ENCODE data around the gene ERGIC3.
A peak's percentile ranks its signal among the peaks of the same experiment; 100 is the strongest.

The ERGIC3 gene

GRCh38 chr20:35568645-35569044, 26.8 kb downstream of the ERGIC3 start:
- H3K4me3 ChIP-seq (replicated peaks; ENCODE audit: low read depth, low read length), result no peak overlapping the region
- TF ChIP-seq CTCF (IDR thresholded peaks at IDR 0.05; ENCODE audit: low read length, missing control alignments), result peak; percentile 27
- no peak for DNase-seq (ENCODE audit: low read depth)

DNA sequence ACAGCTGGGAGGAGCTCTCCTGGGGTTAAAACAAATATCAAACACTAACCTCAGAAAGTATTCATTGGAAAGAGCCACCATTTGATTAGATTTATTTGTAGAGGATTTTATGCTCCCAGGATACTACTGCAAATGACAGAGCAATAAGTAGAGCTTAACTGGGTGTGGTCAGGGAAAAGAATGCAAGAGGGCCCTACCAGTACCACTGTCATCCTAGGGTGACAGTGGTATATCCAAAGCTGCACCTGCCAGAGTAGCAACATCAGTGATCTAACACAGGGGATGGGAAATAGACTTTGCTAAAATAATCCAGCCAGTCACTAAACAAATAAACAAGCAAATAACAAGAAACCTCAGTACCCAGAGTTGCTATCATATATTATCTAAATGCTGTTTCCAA, 29.7 kb downstream of the ERGIC3 start:
- no peak for DNase-seq (ENCODE audit: low read depth)
- no peak for TF ChIP-seq CTCF (IDR thresholded peaks at IDR 0.05; ENCODE audit: low read length, missing control alignments)
- H3K4me3 ChIP-seq (replicated peaks; ENCODE audit: low read depth, low read length), result no peak overlapping the region

DNA sequence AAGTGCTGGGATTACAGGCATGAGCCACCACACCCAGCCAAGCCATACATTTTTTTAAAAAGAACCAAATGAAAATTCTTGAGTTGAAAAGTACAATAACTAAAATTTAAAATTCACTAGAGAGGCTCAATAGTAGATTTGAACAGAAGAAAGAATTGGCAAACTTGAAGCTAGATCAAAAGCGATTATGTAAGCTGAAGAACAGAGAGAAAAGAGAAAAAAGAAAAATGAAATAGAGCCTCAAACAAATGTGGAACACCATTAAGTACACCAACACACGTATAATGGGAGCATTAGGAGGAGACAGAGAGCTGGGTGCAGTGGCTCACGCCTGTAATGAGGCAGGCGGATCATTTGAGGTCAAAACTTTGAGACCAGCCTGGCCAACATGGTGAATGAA, 31.0 kb downstream of the ERGIC3 start:
- peak; percentile 12 for DNase-seq (ENCODE audit: low read depth)
- no peak for TF ChIP-seq CTCF (IDR thresholded peaks at IDR 0.05; ENCODE audit: low read length, missing control alignments)
- H3K4me3 ChIP-seq (replicated peaks; ENCODE audit: low read depth, low read length), result no peak overlapping the region

DNA sequence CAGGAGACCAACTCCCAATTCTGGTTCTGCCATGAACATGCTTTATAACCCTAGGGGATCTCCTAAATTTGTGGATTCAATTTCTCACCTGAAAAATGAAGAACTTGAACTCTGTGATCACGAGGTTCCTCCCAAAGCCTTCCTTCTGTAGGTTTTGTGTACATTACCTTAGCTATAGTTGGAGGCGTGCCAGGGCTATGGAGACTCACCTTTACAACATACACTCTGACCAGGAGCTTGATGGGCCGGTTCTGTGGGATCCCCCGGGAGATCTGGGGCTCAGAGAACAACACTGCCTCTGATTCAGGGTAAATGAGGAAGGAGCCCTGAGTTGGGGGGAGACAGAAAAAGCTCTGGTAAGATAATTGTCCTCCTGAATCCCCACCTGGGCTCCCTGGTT, 34.1 kb downstream of the ERGIC3 start:
- no peak for DNase-seq (ENCODE audit: low read depth)
- TF ChIP-seq CTCF (IDR thresholded peaks at IDR 0.05; ENCODE audit: low read length, missing control alignments), result no peak
- no peak overlapping the region for H3K4me3 ChIP-seq (replicated peaks; ENCODE audit: low read depth, low read length)

GRCh38 chr20:35576816-35577215, 34.9 kb downstream of the ERGIC3 start:
- no peak overlapping the region for H3K4me3 ChIP-seq (replicated peaks; ENCODE audit: low read depth, low read length)
- no peak for DNase-seq (ENCODE audit: low read depth)
- TF ChIP-seq CTCF (IDR thresholded peaks at IDR 0.05; ENCODE audit: low read length, missing control alignments), result no peak

GRCh38 chr20:35578469-35578868, 36.6 kb downstream of the ERGIC3 start:
- no peak for TF ChIP-seq CTCF (IDR thresholded peaks at IDR 0.05; ENCODE audit: low read length, missing control alignments)
- H3K4me3 ChIP-seq (replicated peaks; ENCODE audit: low read depth, low read length), result no peak overlapping the region
- DNase-seq (ENCODE audit: low read depth), result no peak

DNA sequence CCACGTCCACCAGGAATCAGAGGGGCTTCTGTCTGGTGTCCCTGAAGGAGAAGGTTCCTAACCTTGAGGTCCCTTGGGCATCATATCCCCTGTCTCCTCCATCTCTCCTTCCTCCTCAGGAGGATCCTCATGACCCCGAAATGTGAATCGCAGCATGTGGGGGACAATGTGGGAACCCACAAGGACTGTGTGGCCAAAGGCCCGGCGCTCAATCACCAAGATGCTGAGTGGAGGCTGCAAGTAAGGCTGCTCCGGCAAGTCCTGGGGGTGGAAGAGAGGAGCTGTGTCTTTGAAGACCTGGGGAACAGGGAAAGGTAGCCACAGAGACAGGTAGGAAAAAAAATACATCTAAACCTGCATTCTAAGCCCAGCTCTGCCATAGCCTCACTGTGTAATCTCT, 37.3 kb downstream of the ERGIC3 start:
- no peak for DNase-seq (ENCODE audit: low read depth)
- TF ChIP-seq CTCF (IDR thresholded peaks at IDR 0.05; ENCODE audit: low read length, missing control alignments), result no peak
- H3K4me3 ChIP-seq (replicated peaks; ENCODE audit: low read depth, low read length), result no peak overlapping the region

Measured in fibroblast of pulmonary artery (primary cell).